Measurements from ENCODE around the gene AKR1E2.

AKR1E2 gene

DNA sequence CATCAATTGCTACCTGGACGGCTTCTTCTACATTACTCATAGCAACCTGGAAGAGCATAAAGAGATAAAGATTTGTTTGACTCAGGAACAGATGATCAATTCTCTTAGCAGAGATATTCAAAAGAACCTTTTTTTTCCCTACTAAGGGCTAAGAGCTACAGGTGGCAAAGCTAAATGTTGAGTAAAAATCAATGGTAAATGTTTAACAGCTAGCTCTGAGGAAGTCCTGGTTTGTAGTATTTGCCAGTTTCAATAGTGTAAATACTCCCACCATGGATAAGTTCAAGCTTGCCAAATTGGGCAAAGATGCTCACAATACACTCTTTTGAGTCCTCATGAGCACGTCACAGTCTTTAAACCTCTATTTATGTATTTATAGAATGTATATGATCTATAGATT, 64.0 kb downstream of the AKR1E2 start:
- DNase-seq (ENCODE audit: low read depth in 2 of 2, low spot score in 1 of 2) = no peak

DNA sequence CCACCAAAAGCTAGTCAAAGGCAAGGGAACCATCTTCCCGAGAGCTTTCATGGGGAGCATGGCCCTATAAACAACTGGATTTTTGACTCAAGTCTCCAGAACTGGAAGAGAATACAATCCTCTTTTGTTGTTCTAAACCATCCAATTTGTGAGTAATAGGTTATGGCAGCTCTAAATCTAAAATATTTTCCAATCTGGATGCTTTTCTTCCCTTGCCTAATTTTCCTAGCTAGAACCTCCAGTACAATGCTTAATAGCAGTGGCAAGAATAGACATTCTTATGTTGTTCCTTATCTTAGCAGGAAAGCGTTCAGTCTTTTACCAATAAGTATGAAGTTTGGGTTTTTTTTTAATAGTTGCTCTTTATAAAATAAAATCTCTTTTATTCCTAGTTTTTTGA, 66.7 kb downstream of the AKR1E2 start:
- no peak for DNase-seq (ENCODE audit: low read depth in 2 of 2, low spot score in 1 of 2)

DNA sequence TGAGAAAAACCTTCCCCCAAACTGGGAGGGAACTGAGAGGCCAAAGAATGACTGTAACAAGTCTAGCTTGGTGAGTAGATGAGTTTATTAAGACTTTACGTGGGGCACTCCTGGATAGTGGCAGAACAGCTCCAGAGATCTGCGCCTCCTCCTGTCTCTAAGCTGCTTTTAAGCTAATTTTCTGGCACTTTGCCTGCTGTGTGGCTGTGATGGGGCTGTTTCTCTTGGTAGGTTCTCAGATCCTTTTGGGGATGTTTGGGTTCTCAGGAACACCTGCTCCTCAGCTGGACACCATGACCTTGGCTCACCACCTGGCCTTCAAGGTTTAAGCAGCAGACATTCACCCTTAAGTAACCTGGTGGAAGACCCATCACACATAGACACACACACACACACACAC, 68.3 kb downstream of the AKR1E2 start:
- DNase-seq (ENCODE audit: low read depth in 2 of 2, low spot score in 1 of 2) = no peak
